Glutamatergic neuron (in vitro differentiated cells): ENCODE data around the gene IRF7. TPM values are rescaled to one million over a fixed set of nuclear protein-coding genes. Genes with fewer than 3 reads are reported as not detected.
A peak's percentile ranks its signal among the peaks of the same experiment; 100 is the strongest.

Experiments used
- DNase-seq: peaks from one replicate; pipeline ENCODE4 v3.0.0; 2022
- H3K27ac Mint-ChIP-seq: one replicate; pipeline ENCODE4 v1.8.0; 2020; ENCODE audit warnings: mild to moderate bottlenecking, mixed read lengths, inconsistent platforms; ENCODE audit not compliant: unreplicated experiment
- H3K27me3 Mint-ChIP-seq: one replicate; pipeline ENCODE4 v1.8.0; 2020; ENCODE audit warnings: mild to moderate bottlenecking, moderate library complexity, mixed read lengths, inconsistent platforms; ENCODE audit not compliant: unreplicated experiment
- H3K36me3 Mint-ChIP-seq: one replicate; pipeline ENCODE4 v1.8.0; 2020; ENCODE audit warnings: mild to moderate bottlenecking, mixed read lengths, inconsistent platforms; ENCODE audit not compliant: unreplicated experiment
- H3K4me1 Mint-ChIP-seq: one replicate; pipeline ENCODE4 v1.8.0; 2020; ENCODE audit warnings: mild to moderate bottlenecking, low read depth, mixed read lengths, inconsistent platforms; ENCODE audit not compliant: unreplicated experiment
- H3K4me3 Mint-ChIP-seq: one replicate; pipeline ENCODE4 v1.8.0; 2020; ENCODE audit warnings: mild to moderate bottlenecking, mixed read lengths, inconsistent platforms; ENCODE audit not compliant: unreplicated experiment
- H3K9me3 Mint-ChIP-seq: one replicate; pipeline ENCODE4 v1.8.0; 2020; ENCODE audit warnings: mild to moderate bottlenecking, moderate library complexity, mixed read lengths, inconsistent platforms; ENCODE audit not compliant: unreplicated experiment
- microRNA-seq: library from miRNA; unstranded; fragments of <30 nt; microRNA quantifications from one replicate; pipeline ENCODE4, GENCODE V29; 2020; ENCODE audit not compliant: unreplicated experiment
- total RNA-seq: library from RNA; stranded (reverse); fragmentation: NEBNext Ultra II Directional; extraction: Animal tissue kit (Norgen Biotek cat#: 25700); gene quantifications from one replicate; pipeline ENCODE4 v1.2.1, GENCODE V29; 2021; ENCODE audit not compliant: unreplicated experiment
- TF ChIP-seq, protein P1 (sequence below): fragments of 200-600 bp; sonication (generic); IDR thresholded peaks from one replicate; pipeline ENCODE4 v1.5.0; 2021; ENCODE audit not compliant: partially characterized antibody, unreplicated experiment

IRF7 gene
- total RNA-seq, 1 donor from 2014 or later: 17.7 TPM

- peaks cover 8% of the 10 kb centered on the region for H3K9me3 Mint-ChIP-seq
- H3K4me1 Mint-ChIP-seq: no peaks in the 10 kb centered on the region
- H3K36me3 Mint-ChIP-seq: no peaks in the 10 kb centered on the region
Measured at GRCh38 chr11:563812-564578, 51.8 kb downstream of the IRF7 start.

DNA sequence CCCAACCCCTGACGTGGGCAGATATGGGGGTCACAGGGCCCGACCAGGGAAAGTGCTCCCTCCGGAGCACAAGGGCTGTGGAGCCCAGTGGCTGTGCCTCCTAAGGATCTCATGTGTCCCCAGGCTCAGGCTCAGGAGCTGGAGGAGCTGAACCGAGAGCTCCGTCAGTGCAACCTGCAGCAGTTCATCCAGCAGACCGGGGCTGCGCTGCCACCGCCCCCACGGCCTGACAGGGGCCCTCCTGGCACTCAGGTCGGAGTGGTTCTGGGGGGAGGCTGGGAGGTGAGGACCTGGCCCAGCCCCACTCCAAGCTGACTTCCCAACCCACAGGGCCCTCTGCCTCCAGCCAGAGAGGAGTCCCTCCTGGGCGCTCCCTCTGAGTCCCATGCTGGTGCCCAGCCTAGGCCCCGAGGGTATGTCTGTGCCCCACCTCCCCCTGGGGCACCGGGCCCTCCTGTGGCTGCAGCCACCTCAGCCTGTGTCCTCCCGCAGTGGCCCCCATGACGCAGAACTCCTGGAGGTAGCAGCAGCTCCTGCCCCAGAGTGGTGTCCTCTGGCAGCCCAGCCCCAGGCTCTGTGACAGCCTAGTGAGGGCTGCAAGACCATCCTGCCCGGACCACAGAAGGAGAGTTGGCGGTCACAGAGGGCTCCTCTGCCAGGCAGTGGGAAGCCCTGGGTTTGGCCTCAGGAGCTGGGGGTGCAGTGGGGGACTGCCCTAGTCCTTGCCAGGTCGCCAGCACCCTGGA, 52.5 kb downstream of the IRF7 start:
- DNase-seq: no peak
- H3K27me3 Mint-ChIP-seq: peaks cover 7% of the 10 kb centered on the region
- peaks cover 8% of the 10 kb centered on the region for H3K9me3 Mint-ChIP-seq
- no peaks in the 10 kb centered on the region for H3K36me3 Mint-ChIP-seq
- no peaks in the 10 kb centered on the region for H3K4me1 Mint-ChIP-seq
- TF ChIP-seq, protein P1, sequence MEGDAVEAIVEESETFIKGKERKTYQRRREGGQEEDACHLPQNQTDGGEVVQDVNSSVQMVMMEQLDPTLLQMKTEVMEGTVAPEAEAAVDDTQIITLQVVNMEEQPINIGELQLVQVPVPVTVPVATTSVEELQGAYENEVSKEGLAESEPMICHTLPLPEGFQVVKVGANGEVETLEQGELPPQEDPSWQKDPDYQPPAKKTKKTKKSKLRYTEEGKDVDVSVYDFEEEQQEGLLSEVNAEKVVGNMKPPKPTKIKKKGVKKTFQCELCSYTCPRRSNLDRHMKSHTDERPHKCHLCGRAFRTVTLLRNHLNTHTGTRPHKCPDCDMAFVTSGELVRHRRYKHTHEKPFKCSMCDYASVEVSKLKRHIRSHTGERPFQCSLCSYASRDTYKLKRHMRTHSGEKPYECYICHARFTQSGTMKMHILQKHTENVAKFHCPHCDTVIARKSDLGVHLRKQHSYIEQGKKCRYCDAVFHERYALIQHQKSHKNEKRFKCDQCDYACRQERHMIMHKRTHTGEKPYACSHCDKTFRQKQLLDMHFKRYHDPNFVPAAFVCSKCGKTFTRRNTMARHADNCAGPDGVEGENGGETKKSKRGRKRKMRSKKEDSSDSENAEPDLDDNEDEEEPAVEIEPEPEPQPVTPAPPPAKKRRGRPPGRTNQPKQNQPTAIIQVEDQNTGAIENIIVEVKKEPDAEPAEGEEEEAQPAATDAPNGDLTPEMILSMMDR: no peak
- H3K4me3 Mint-ChIP-seq: no peak overlapping the region
- no peak overlapping the region for H3K27ac Mint-ChIP-seq

More at GRCh38 chr11:563812-564578, 51.8 kb downstream of the IRF7 start:
- TF ChIP-seq, protein P1: no peak
- DNase-seq: no peak
- no peak overlapping the region for H3K27ac Mint-ChIP-seq
- H3K4me3 Mint-ChIP-seq: no peak overlapping the region
- H3K27me3 Mint-ChIP-seq: peaks cover 7% of the 10 kb centered on the region

Small RNA genes within 50 kb of the gene (microRNA-seq; reads per million reads assigned to microRNA genes)
- 770 reads per million, percentile 88 among the genes with 10 or more reads in this experiment for gene MIR210

Other genes starting within 250 kb of the IRF7 start
- gene B4GALNT4, start 246.5 kb downstream of the IRF7 start, total RNA-seq: 418 TPM
- not detected for gene PKP3, start 221.7 kb downstream of the IRF7 start, total RNA-seq
- gene SIGIRR, start 201.0 kb downstream of the IRF7 start, total RNA-seq: 26.5 TPM
- gene ANO9, start 173.9 kb downstream of the IRF7 start, total RNA-seq: 1.8 TPM
- 123 TPM for gene PTDSS2, start 165.7 kb downstream of the IRF7 start, total RNA-seq
- gene RNH1, start 108.7 kb downstream of the IRF7 start, total RNA-seq: 85.9 TPM
- 140 TPM for gene HRAS, start 80.4 kb downstream of the IRF7 start, total RNA-seq
- gene LRRC56, start 78.4 kb downstream of the IRF7 start, total RNA-seq: 2.6 TPM
- gene LMNTD2, start 55.2 kb downstream of the IRF7 start, total RNA-seq: 2.3 TPM
- 9.4 TPM for gene RASSF7, start 55.0 kb downstream of the IRF7 start, total RNA-seq
- gene PHRF1, start 39.5 kb downstream of the IRF7 start, total RNA-seq: 41.6 TPM
- gene CDHR5, start 9.0 kb upstream of the IRF7 start, total RNA-seq: not detected
- gene SCT, start 11.2 kb upstream of the IRF7 start, total RNA-seq: not detected
- 2.9 TPM for gene DRD4, start 21.3 kb upstream of the IRF7 start, total RNA-seq
- 51.5 TPM for gene DEAF1, start 79.3 kb upstream of the IRF7 start, total RNA-seq
- gene TMEM80, start 79.9 kb upstream of the IRF7 start, total RNA-seq: 29.7 TPM
- gene EPS8L2, start 90.3 kb upstream of the IRF7 start, total RNA-seq: 12.7 TPM
- gene TALDO1, start 131.5 kb upstream of the IRF7 start, total RNA-seq: 182 TPM
- gene GATD1, start 161.5 kb upstream of the IRF7 start, total RNA-seq: 67.5 TPM
- gene CEND1, start 174.1 kb upstream of the IRF7 start, total RNA-seq: 58.7 TPM
- gene SLC25A22, start 182.3 kb upstream of the IRF7 start, total RNA-seq: 93.9 TPM
- 37.0 TPM for gene PIDD1, start 189.3 kb upstream of the IRF7 start, total RNA-seq
- gene RPLP2, start 194.0 kb upstream of the IRF7 start, total RNA-seq: 997 TPM
- 32.3 TPM for gene PNPLA2, start 203.0 kb upstream of the IRF7 start, total RNA-seq
- 19.7 TPM for gene CRACR2B, start 212.0 kb upstream of the IRF7 start, total RNA-seq
- 346 TPM for gene CD151, start 217.0 kb upstream of the IRF7 start, total RNA-seq
- 106 TPM for gene POLR2L, start 226.6 kb upstream of the IRF7 start, total RNA-seq
- gene TSPAN4, start 226.9 kb upstream of the IRF7 start, total RNA-seq: 82.5 TPM